Fibroblast of skin of back (primary cell): ENCODE measurements around the gene SNRNP25.
A peak's percentile ranks its signal among the peaks of the same experiment; 100 is the strongest.

Experiments
- DNase-seq: peaks from one replicate; pipeline ENCODE4 v3.0.0-alpha.2; 2013

The SNRNP25 gene

GRCh38 chr16:63998-64913, 10.6 kb downstream of the SNRNP25 start:
- DNase-seq = no peak

DNA sequence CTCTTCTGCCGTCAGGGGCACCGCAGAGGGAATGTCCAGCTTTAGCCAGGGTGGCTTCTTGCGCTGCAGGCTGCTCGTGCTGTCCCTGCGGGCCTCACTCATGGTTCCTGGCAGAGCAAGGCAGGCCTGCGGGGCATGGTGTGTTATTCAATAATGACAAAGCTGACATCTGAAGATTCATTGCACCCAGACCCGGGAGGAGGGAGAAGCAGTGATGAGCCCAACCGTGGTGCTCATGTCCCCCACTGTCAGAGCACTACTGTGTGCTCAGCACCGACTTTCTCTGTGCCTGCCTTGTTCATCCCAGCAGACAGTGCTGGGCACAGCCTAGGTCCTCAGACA, 11.3 kb downstream of the SNRNP25 start:
- DNase-seq = no peak

- peak; percentile 66 for DNase-seq
Observed at GRCh38 chr16:65745-66144, 12.1 kb downstream of the SNRNP25 start.

DNA sequence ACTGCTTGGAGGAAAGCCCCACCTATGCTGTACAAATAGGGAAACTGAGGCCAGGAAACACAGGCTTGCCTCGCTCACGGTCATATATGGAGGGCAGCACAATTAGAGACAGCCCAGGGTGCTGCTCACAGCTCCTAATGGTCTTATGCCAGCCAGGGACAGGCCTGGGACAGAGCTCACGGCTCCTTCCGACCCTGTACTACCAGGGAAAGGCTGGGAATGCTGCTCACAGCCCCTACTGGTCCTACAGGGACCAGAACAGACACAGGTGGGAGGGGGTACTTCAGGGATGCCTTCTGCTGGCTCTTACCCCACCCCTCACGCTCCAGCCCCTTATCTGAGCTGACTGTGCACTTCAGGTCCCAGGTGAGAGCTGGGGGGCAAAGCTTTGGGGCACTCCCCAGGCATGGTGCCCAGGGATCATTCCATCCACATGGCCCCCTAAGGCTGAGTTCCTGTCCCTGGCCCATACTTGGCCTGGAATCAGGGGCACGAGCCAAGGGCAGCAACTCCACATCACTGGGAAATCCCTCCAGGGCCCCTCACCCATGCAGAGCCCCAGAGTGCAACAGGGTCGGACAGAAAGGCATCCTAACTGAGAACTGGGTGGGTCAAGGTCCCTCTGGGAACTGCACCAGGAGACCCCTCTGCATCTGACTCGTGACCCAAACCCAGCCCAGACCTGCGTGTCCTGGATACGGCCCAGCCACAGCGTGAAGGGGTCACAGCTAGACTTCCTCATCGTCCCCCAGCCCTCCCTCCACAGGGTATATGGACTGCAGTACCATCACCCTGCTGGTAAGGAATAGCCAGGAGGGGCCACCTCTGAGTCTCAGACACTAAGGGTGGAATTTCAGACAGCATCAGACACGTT, 12.9 kb downstream of the SNRNP25 start:
- no peak for DNase-seq

- DNase-seq = no peak
Observed at GRCh38 chr16:67183-67791, 13.7 kb downstream of the SNRNP25 start.

- DNase-seq = no peak
Observed at GRCh38 chr16:67884-68789, 14.5 kb downstream of the SNRNP25 start.

- DNase-seq = no peak
Observed at GRCh38 chr16:69181-69580, 15.6 kb downstream of the SNRNP25 start.

GRCh38 chr16:71210-71539, 17.5 kb downstream of the SNRNP25 start:
- no peak for DNase-seq

DNA sequence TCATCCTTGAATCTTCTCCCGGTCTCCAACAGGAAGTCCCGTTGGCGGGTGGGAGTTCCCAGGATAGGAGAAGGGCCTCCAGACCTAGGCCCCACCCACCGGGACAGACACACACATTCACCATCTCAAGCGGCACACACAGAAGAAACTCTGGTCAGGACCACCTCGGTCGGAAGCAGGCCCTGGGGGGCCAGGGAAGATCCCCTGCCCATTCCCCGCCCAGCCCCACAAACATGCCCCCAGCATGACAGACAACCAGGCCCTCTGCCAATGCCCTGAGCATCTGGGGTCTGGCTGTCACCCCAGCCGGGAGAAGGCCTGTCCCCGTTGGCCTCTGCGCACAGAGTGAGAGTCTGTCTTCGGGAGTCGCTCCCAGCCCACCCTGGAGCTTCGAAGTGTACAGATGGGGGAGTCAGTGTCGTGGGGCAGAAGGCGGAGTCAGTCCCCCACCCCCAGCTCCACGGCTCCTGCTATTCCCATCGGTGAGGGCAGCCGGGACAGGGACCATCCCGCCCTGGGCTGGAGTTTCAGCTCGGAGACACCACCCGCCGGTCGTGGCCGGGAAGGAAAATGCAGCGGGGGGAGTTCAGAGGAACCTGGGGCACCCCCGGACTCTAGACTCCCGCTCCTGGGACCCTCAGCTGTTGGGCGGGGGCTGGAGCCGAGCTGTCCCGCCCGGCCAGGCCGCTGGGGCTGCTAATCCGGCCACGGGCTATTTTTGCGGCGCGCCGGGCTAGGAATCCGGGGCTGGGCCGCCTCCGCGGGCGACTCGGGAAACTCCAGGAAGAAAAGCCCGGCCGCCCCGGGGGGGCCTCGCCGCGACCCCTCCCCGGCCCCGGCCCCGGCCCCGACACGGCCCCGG, 18.1 kb downstream of the SNRNP25 start:
- DNase-seq = peak; percentile 87

- DNase-seq = peak; percentile 70
Observed at GRCh38 chr16:72561-73548, 19.2 kb downstream of the SNRNP25 start, which contains the start of gene RHBDF1. RHBDF1 (minus strand) TSS chr16:72631; CDS start chr16:65015, 7,616 bp downstream.

GRCh38 chr16:74051-74746, 20.6 kb downstream of the SNRNP25 start:
- DNase-seq = no peak

DNA sequence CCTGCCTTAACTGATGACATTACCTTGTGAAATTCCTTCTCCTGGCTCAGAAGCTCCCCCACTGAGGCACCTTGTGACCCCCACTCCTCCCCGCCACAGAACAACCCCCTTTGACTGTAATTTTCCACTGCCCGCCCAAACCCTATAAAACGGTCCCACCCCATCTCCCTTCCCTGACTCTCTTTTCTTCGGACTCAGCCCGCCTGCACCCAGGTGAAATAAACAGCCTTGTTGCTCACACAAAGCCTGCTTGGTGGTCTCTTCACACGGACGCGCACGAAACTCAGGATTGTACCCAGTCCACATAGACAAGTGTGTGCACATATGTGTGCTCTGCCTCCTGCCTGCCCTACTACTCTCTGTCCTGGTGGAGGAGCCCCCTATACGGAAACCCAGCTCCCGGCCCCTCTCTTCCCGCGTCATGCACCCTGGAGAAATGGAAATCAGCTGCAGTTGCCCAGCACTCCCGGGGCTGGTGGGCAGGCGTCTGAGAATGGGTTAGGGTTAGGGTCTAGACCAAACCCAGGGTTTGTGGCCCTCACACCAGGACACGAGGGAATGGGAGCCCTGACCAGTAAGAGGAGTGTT, 21.2 kb downstream of the SNRNP25 start:
- no peak for DNase-seq

GRCh38 chr16:75580-76501, 22.2 kb downstream of the SNRNP25 start:
- DNase-seq = peak; percentile 75

GRCh38 chr16:76535-77272, 23.1 kb downstream of the SNRNP25 start:
- peak; percentile 93 for DNase-seq

GRCh38 chr16:77273-77806, 23.7 kb downstream of the SNRNP25 start:
- peak; percentile 65 for DNase-seq

DNA sequence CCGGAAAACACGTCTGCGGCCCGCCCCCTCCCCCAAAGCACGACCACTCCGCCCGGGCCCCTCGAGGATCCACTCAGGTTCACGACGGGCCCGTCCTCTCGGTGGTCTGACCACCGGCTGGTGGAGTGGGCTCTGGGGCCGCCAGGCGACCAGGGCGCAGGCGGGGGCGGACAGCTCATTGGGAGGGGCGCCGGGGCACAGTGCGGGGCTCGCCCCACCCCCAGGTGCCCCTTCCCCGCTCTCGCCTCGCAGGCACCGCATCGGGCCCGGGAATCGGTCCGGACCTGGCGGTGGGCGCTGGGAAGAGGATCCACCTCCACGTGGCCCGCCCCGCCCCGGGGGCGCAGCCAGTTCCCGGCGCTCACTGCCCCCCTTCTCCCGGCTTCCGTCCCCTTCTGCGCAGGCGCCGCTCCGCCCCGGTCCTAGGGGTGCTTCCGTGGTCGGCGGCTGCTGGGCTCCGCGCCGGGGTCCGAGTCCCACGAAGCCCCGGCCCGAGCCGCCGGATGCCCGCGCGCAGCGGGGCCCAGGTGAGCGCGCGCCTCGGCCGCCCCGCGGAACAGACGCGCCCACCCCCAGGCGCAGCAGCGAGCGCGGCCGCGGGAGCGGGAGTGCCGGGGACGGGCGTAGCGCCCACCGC, 24.3 kb downstream of the SNRNP25 start, which contains the start of gene MPG:
Gene MPG (plus strand): TSS at position 419 of the 637 bp plus-strand sequence. CDS start 85 bp downstream, at position 504.
- DNase-seq = peak; percentile 83
